ENCODE results near the gene PBX2.
"Not testable (repeated sequence)": the region's sequence is repeated elsewhere in the genome, so short reads cannot be mapped to it uniquely, and the experiment has no call there.

The PBX2 gene

DNA sequence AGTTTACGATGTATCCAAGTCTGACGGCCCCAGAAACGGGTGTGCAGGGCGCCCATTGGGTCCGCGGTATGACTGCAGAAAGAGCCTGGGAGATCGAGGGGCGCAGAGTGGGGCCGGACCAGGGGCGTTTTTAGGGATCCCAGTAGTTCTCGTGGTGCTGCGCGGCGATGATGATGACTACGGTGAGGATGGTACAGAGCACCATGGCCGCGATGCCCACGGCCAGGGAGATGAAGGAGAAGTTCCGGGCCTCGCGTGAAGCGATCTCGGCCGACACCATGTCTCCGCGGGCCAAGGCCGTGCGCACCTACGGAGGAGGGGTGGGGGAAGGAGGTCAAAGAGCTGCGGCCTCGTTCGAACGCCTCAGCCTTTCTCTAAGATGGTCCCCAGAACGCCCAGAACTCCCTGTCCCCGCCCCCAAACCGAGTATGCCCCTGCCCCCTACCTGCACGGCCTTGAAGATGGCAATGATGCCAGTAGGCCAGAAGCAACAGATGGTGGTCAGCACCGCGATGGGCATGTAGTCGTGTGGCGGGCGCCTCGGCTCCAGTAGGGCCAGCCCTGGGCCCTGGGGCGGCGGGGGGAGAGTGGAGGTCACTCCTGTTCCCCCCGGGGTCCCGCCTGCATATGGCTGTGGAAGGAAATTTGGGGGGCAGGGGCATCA is 40.8 kb downstream of the PBX2 start:
- no peak for DNase-seq (ENCODE audit: low spot score)

DNA sequence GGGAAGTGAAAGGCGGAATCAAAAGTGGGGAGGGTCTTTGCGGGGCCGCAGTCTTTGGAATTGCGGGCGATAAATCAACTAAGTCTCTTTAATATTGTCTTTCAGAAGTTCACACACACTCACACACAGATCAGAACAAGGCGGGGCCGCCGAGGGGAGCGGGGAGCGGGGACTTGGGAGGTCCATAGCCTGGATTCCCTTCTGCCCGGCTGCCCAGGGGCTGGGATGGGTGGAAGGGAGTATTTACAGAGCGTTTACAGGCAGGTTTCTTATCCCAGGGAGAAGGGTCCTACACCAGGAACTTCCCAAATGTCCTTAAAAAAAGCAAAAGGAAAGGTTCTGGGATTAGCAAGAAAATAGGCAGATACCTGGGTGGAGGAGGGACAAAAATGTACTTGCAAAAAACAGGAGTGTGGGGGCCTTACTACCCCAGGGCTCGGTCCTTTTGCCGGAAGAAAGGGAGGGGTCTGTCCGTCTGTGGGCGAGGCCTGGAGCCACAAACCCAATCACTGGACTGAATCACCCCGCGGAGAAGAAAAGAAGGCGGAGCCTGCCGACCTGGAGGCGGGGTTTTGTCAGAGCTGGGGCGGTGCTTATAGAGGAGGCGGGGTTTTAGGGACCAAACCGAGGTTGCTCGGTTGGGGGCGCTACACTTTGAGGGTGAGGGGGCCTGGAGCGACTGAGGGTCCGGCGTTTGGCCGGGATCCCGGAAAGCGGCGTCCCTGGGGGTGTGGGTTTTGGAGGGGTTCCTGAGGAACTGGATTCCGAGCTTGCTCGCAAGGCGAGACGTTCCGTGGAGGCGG is 41.5 kb downstream of the PBX2 start:
- DNase-seq (ENCODE audit: low spot score): no peak

DNA sequence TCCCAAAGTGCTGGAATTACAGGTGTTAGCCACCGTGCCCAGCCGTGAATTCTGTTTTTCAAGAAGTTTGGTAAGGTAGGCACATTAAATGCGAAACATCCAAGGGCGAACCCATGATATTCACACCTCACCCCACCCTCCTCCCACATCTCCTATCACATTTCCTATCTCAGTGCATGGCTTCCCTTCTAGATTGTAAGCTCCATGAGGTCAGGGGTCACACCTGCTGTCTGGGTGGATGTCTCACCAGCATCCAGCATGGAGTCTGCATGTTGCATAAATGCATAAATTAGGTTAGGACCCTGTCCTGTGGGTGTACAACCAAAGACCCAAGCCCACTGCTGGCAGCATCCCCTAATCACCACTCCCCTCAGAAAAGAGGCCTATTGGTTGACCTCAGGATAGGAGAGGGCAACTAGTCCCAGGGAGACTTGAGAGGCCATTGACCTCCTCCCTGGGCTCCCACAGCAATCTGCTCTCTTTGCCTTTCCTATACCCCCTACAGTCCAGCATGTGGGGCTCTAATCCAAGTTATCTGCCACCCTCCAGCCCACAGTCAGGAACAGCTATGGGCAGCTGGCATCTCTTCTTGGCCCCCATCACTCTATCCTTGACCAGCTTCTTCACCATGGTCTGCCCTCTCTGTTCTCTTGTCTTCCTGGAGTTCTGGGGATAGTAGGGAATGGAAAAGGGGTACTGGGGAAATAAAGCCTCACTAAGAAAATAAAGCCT is 42.4 kb downstream of the PBX2 start:
- no peak for DNase-seq (ENCODE audit: low spot score)

DNA sequence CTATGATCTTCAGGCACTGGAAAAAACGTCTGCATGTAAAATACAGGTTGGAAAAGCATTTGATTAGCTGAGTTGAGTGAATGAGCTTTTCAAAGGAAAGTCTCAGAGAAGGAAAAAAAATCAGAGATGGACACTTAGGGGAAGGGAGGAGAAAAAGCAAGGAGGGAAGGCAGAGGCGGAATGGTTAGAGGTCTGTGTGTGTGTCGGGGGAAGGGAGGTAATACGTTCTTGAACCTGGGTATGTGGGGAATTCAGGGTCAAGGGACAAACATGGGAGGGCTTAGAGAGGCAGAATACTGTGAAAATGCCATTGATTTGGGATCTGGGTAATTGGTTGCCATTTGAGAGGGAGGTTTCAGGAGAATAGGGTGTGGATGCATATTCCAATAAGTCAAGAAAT is 43.3 kb downstream of the PBX2 start:
- no peak for DNase-seq (ENCODE audit: low spot score)

DNA sequence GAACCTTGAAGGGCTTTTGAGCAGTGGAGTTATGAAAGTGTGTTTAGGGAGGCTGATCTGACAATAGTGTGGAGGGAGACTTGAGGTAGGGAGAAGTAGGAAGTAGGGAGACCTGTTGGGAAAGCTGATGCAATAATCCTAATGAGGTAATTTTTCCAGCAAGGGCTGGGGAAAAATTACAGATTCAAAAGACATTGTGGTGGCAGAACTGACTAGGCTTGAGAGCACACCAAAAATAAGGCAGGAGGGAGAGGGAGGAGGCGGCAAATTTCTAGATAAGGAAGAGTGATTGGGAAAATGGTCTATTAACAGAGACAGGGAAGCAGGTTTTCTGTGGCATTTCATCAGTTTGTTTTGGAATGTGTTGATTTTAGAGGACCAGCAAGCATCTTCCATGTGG is 43.7 kb downstream of the PBX2 start:
- no peak for DNase-seq (ENCODE audit: low spot score)

DNA sequence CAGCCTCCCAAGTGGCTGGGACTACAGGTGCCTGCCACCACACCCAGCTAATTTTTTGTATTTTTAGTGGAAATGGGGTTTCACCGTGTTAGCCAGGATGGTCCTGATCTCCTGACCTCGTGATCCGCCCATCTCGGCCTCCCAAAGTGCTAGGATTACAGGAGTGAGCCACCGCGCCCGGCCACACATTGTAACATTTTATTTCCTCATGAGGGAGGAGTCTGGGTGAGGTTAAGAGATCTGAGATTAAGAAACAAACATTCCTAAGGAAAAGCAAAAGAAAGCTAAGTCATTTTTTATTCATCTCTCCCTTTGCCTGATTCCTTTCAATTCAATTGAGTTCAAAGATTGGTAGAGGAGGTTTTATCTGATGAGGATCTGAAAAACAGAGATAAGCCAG is 45.8 kb downstream of the PBX2 start:
- not testable (repeated sequence) for DNase-seq (ENCODE audit: low spot score)

DNA sequence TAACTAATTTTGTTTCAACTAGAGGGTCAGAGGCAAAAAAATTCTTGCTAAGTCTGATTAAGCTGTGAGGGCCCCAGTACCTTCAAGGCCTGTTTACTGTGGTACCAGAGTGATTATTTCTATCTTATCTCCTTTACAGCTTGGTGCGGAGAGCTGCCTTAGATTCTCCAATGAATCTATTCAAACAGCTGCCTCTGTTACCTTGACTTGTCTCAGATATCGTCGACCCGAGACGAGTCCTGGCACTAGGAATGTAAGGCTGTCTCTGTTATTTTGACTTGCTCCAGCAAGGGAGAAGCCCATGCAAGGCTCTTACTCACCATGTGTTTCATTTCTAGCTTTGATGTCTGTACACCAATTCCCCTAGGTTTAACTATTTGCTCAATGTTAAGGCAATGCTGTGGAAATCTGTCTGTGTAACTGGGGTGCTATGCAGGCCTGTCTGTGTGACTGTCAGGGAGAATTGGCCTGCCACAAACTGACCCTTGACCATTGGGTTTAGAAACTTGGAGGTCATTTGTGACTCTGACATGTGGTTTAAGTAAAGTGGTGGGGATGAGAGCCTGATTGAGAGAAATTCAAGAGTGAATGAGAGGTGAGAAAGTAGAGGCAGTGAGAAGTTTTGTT is 49.5 kb downstream of the PBX2 start:
- DNase-seq (ENCODE audit: low spot score): no peak

DNA sequence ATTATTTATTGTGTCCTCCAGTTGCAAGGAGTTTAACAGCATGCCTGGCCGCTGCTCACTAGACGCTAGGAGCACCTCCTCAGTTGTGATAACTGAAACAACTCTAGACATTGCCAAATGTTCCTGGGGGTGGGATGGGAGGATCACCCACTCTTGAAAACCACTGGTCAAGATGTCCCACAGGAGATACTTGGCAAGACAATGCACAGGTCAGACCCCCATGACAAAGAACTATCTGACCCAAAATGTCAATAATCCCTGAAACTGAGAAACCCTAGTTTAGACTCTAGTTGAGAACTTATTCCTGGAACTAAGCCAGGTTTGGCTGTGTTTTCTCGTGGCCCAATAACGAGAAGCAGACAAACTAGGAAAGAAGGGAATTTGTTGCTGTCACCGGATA is 50.4 kb downstream of the PBX2 start:
- DNase-seq (ENCODE audit: low spot score): no peak

DNA sequence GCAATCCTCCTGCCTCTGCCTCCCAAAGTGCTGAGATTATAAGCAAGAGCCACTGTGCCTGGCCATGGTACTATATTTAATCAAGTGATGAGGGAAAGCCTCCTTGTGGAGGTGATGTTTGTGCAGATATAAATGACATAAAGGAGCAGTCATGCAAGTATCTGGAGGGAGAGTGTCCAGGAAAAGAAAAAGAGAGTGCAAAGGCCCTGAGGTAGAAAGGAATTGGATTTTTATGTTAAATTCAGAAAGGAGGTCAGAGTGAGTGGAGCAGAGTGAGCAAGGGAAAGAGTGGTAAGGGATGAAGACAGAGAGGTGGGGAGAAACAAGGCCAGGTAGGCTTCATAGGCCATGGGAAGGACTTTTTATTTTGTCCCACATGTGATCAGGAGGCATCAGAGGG is 52.5 kb downstream of the PBX2 start:
- no peak for DNase-seq (ENCODE audit: low spot score)

All from COLO829 (cell line).